ENCODE measurements around the gene MAML3. TPM values are rescaled to one million over a fixed set of nuclear protein-coding genes. Genes with fewer than 3 reads are reported as not detected.

The MAML3 gene
- total RNA-seq, 2 donors from 2014 or later: 29.2 to 32.2 TPM

DNA sequence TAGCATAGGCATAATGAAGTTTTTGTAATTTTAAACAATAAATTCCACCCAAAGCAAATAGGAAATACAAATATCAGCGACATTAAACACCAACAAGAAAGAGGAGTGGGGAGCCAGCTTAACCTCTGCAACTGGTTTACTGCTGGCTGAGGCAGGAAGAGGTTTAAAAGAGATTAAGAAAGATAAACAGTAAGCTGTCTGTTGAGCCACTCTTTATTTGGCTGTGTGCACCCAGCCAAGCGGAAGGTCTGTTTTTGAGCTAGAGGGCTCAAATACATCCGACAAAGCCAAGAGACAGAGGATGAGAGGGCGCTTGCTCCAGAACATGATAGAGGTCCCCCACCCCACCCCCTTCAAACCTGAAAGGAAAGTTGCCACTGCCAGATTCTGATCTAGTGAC lies 297.0 kb downstream of the MAML3 start:
- Histone ChIP-seq H3K27ac (ENCODE audit: low read depth, low read length) (no peak overlapping the region), H3K4me3 (ENCODE audit: low read length) (peak overlapping the region; percentile 69), H3K36me3 (ENCODE audit: control insufficient read depth, insufficient read depth, low read length) (peaks cover 12% of the 10 kb centered on the region), H3K9ac (ENCODE audit: extremely low read depth, low read length, poor library complexity, severe bottlenecking) (no peak overlapping the region), H3K27me3 (ENCODE audit: control insufficient read depth, insufficient read depth, low read length, poor library complexity, severe bottlenecking) (no peaks in the 10 kb centered on the region), H3K9me3 (ENCODE audit: control insufficient read depth, low read length) (no peaks in the 10 kb centered on the region), H3K4me1 (ENCODE audit: control insufficient read depth, insufficient read depth, low read length) (peaks cover 35% of the 10 kb centered on the region)
- Mint-ChIP-seq H3K36me3 (ENCODE audit: low read depth) (peaks cover 7% of the 10 kb centered on the region), H3K4me3 (peak overlapping the region; percentile 24), H3K9me3 (no peaks in the 10 kb centered on the region), H3K27me3 (ENCODE audit: insufficient read depth) (no peaks in the 10 kb centered on the region), H3K27ac (peak overlapping the region; percentile 41), H3K4me1 (peaks cover 77% of the 10 kb centered on the region)
- TF ChIP-seq, protein P1, sequence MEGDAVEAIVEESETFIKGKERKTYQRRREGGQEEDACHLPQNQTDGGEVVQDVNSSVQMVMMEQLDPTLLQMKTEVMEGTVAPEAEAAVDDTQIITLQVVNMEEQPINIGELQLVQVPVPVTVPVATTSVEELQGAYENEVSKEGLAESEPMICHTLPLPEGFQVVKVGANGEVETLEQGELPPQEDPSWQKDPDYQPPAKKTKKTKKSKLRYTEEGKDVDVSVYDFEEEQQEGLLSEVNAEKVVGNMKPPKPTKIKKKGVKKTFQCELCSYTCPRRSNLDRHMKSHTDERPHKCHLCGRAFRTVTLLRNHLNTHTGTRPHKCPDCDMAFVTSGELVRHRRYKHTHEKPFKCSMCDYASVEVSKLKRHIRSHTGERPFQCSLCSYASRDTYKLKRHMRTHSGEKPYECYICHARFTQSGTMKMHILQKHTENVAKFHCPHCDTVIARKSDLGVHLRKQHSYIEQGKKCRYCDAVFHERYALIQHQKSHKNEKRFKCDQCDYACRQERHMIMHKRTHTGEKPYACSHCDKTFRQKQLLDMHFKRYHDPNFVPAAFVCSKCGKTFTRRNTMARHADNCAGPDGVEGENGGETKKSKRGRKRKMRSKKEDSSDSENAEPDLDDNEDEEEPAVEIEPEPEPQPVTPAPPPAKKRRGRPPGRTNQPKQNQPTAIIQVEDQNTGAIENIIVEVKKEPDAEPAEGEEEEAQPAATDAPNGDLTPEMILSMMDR (conservative IDR thresholded peaks at IDR 0.05): no peak
- no peak for DNase-seq
- WGBS, 2 experiments (ENCODE audit: insufficient coverage in 1 of 2, insufficient read length in 1 of 2): 38 to 42% methylated on average over 1 to 4 of the region's 4 CpGs

- H3K36me3 ChIP-seq (ENCODE audit: control insufficient read depth, insufficient read depth, low read length): peaks cover 15% of the 10 kb centered on the region
- H3K4me3 ChIP-seq (ENCODE audit: low read length): no peak overlapping the region
- H3K36me3 Mint-ChIP-seq (ENCODE audit: low read depth): peaks cover 3% of the 10 kb centered on the region
- H3K9ac ChIP-seq (ENCODE audit: extremely low read depth, low read length, poor library complexity, severe bottlenecking): no peak overlapping the region
- no peaks in the 10 kb centered on the region for H3K9me3 ChIP-seq (ENCODE audit: control insufficient read depth, low read length)
- H3K4me3 Mint-ChIP-seq: no peak overlapping the region
- H3K27me3 ChIP-seq (ENCODE audit: control insufficient read depth, insufficient read depth, low read length, poor library complexity, severe bottlenecking): no peaks in the 10 kb centered on the region
- no peak for DNase-seq
- peaks cover 90% of the 10 kb centered on the region for H3K4me1 Mint-ChIP-seq
- H3K4me1 ChIP-seq (ENCODE audit: control insufficient read depth, insufficient read depth, low read length): peaks cover 42% of the 10 kb centered on the region
- H3K27ac ChIP-seq (ENCODE audit: low read depth, low read length): no peak overlapping the region
- TF ChIP-seq, protein P1 (conservative IDR thresholded peaks at IDR 0.05): no peak
- H3K27ac Mint-ChIP-seq: peak overlapping the region; percentile 74
- 89 to 91% methylated on average over 5 to 7 of the region's 7 CpGs for WGBS, 2 experiments (ENCODE audit: insufficient coverage in 1 of 2, insufficient read length in 1 of 2)
- H3K27me3 Mint-ChIP-seq (ENCODE audit: insufficient read depth): no peaks in the 10 kb centered on the region
- H3K9me3 Mint-ChIP-seq: no peaks in the 10 kb centered on the region
These were observed 299.1 kb downstream of the MAML3 start for GRCh38 chr4:139854668-139855403.

DNA sequence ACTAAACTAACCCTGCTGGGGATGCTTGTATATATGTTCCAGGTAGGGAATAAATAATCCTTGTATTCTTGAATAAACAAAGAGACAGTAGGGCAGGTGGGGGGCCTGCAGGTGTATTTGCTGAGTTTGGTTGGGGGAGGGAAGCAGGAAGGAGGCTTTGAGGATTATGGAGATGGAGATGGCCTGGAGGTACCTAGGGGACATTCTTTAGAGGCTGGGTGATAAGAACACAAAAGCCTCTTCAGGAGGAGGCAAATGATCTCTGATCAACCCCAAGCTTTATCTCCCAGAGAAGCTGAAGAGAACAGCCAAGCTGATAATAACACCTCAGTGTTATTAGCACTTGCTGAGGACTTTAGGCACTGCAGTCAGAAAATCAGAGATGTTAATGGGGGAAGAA lies 300.7 kb downstream of the MAML3 start:
- no peak overlapping the region for H3K27ac ChIP-seq (ENCODE audit: low read depth, low read length)
- TF ChIP-seq, protein P1 (conservative IDR thresholded peaks at IDR 0.05): no peak

More for the DNA sequence above, 300.7 kb downstream of the MAML3 start:
- H3K27ac Mint-ChIP-seq: peak overlapping the region; percentile 41
- Histone ChIP-seq H3K9me3 (ENCODE audit: control insufficient read depth, low read length) (no peaks in the 10 kb centered on the region), H3K4me3 (ENCODE audit: low read length) (peak overlapping the region; percentile 12), H3K27me3 (ENCODE audit: control insufficient read depth, insufficient read depth, low read length, poor library complexity, severe bottlenecking) (no peaks in the 10 kb centered on the region), H3K36me3 (ENCODE audit: control insufficient read depth, insufficient read depth, low read length) (peaks cover 10% of the 10 kb centered on the region), H3K4me1 (ENCODE audit: control insufficient read depth, insufficient read depth, low read length) (peaks cover 55% of the 10 kb centered on the region), H3K9ac (ENCODE audit: extremely low read depth, low read length, poor library complexity, severe bottlenecking) (no peak overlapping the region)
- H3K9me3 Mint-ChIP-seq: no peaks in the 10 kb centered on the region
- no peaks in the 10 kb centered on the region for H3K36me3 Mint-ChIP-seq (ENCODE audit: low read depth)
- peaks cover 92% of the 10 kb centered on the region for H3K4me1 Mint-ChIP-seq
- peak; percentile 79 for DNase-seq
- H3K27me3 Mint-ChIP-seq (ENCODE audit: insufficient read depth): no peaks in the 10 kb centered on the region
- H3K4me3 Mint-ChIP-seq: no peak overlapping the region
